Stimulated activated effector memory CD8-positive, alpha-beta T cell treated with anti-CD3 and anti-CD28 coated beads, Interleukin-12 subunit alpha, Interleukin-12 subunit beta, amount 100 ng/mL, for 72 hours (primary cell): ENCODE measurements around the gene ZNF256.

Experiments used
- ATAC-seq: fragments of 150-1000 bp; cut with Tn5 transposase; 2 replicates; pipeline ENCODE4 v1.10.0; 2021
- DNase-seq, 2 donors: peaks; one replicate each; pipeline ENCODE4 v3.0.0; 2021 to 2022; ENCODE audit warnings: low spot score in 2 of 2
- H3K27ac Mint-ChIP-seq: one replicate; pipeline ENCODE4 v1.8.0; 2022; ENCODE audit warnings: mild to moderate bottlenecking, mixed read lengths
- H3K36me3 Mint-ChIP-seq: one replicate; pipeline ENCODE4 v1.8.0; 2022; ENCODE audit warnings: mild to moderate bottlenecking, mixed read lengths
- H3K4me1 Mint-ChIP-seq: one replicate; pipeline ENCODE4 v1.8.0; 2022; ENCODE audit warnings: mixed read lengths
- H3K4me3 Mint-ChIP-seq: one replicate; pipeline ENCODE4 v1.8.0; 2022; ENCODE audit warnings: mild to moderate bottlenecking, mixed read lengths
- H3K9me3 Mint-ChIP-seq: one replicate; pipeline ENCODE4 v1.8.0; 2022; ENCODE audit warnings: mixed read lengths

The ZNF256 gene

GRCh38 chr19:57947419-57948134, at the start of gene ZNF256:
ZNF256 (minus strand) TSS chr19:57947706; CDS start chr19:57947474, 232 bp downstream.
- peak within 1 kb of the TSS; percentile 91 for H3K27ac Mint-ChIP-seq
- H3K9me3 Mint-ChIP-seq = peaks cover 20% of the 10 kb centered on the region
- H3K36me3 Mint-ChIP-seq = peaks cover 16% of the 10 kb centered on the region
- ATAC-seq = peak; percentile 95
- peak; percentile 67 to 93 for DNase-seq
- H3K4me1 Mint-ChIP-seq = peaks cover 12% of the 10 kb centered on the region
- peak within 1 kb of the TSS; percentile 86 for H3K4me3 Mint-ChIP-seq

GRCh38 chr19:57992841-57993240, 45.3 kb upstream of the ZNF256 start:
- no peak for DNase-seq
- no peak overlapping the region for H3K4me3 Mint-ChIP-seq
- peaks cover 16% of the 10 kb centered on the region for H3K36me3 Mint-ChIP-seq
- no peak overlapping the region for H3K27ac Mint-ChIP-seq
- H3K4me1 Mint-ChIP-seq = no peaks in the 10 kb centered on the region
- H3K9me3 Mint-ChIP-seq = peaks cover 20% of the 10 kb centered on the region
- no peak for ATAC-seq

- Mint-ChIP-seq H3K27ac (no peak overlapping the region), H3K4me1 (peaks cover 4% of the 10 kb centered on the region), H3K4me3 (no peak overlapping the region), H3K36me3 (peaks cover 38% of the 10 kb centered on the region), H3K9me3 (peaks cover 43% of the 10 kb centered on the region)
- ATAC-seq (no peak), DNase-seq (no peak)
Measured at GRCh38 chr19:57978586-57979289, 31.2 kb upstream of the ZNF256 start.

- ATAC-seq = no peak
- peaks cover under 1% of the 10 kb centered on the region for H3K36me3 Mint-ChIP-seq
Measured at GRCh38 chr19:57974434-57974833, 26.9 kb upstream of the ZNF256 start, which contains the start of gene C19orf18. C19orf18 (minus strand) TSS chr19:57974534; CDS start chr19:57974432, 102 bp downstream.

GRCh38 chr19:57964761-57965160, 17.3 kb upstream of the ZNF256 start:
- H3K27ac Mint-ChIP-seq = no peak overlapping the region
- DNase-seq (no peak), ATAC-seq (no peak)
- H3K4me3 Mint-ChIP-seq = no peak overlapping the region
- peaks cover 33% of the 10 kb centered on the region for H3K9me3 Mint-ChIP-seq
- H3K4me1 Mint-ChIP-seq = no peaks in the 10 kb centered on the region
- H3K36me3 Mint-ChIP-seq = no peaks in the 10 kb centered on the region

More at GRCh38 chr19:57974434-57974833, 26.9 kb upstream of the ZNF256 start, which contains the start of gene C19orf18:
- H3K4me1 Mint-ChIP-seq = peaks cover 4% of the 10 kb centered on the region
- DNase-seq = no peak
- no peak within 1 kb of the TSS for H3K4me3 Mint-ChIP-seq
- H3K9me3 Mint-ChIP-seq = peaks cover 37% of the 10 kb centered on the region
- no peak within 1 kb of the TSS for H3K27ac Mint-ChIP-seq

- H3K27ac Mint-ChIP-seq = no peak overlapping the region
- H3K4me3 Mint-ChIP-seq = no peak overlapping the region
Measured at GRCh38 chr19:57961785-57962184, 14.3 kb upstream of the ZNF256 start.

GRCh38 chr19:57954996-57955395, 7.5 kb upstream of the ZNF256 start:
- Mint-ChIP-seq H3K4me1 (no peaks in the 10 kb centered on the region), H3K4me3 (no peak overlapping the region), H3K9me3 (peaks cover 26% of the 10 kb centered on the region), H3K36me3 (no peaks in the 10 kb centered on the region), H3K27ac (no peak overlapping the region)
- no peak for ATAC-seq
- DNase-seq = no peak

More at GRCh38 chr19:57961785-57962184, 14.3 kb upstream of the ZNF256 start:
- Mint-ChIP-seq H3K4me1 (no peaks in the 10 kb centered on the region), H3K36me3 (no peaks in the 10 kb centered on the region), H3K9me3 (peaks cover 32% of the 10 kb centered on the region)
- DNase-seq = no peak
- ATAC-seq = no peak

- Mint-ChIP-seq H3K4me1 (peaks cover 12% of the 10 kb centered on the region), H3K36me3 (peaks cover 5% of the 10 kb centered on the region), H3K9me3 (peaks cover 20% of the 10 kb centered on the region), H3K27ac (no peak overlapping the region), H3K4me3 (no peak overlapping the region)
- no peak for ATAC-seq
- no peak for DNase-seq
Measured at GRCh38 chr19:57949702-57950101, 2.2 kb upstream of the ZNF256 start.

- Mint-ChIP-seq H3K9me3 (peaks cover 17% of the 10 kb centered on the region), H3K36me3 (peaks cover 5% of the 10 kb centered on the region), H3K27ac (no peak overlapping the region), H3K4me3 (no peak overlapping the region), H3K4me1 (peaks cover 12% of the 10 kb centered on the region)
- DNase-seq (no peak), ATAC-seq (no peak)
Measured at GRCh38 chr19:57949296-57949695, 1.8 kb upstream of the ZNF256 start.

- ATAC-seq (peak; percentile 2), DNase-seq (peak in 1 of 2 donors; percentile 3)
- Mint-ChIP-seq H3K27ac (peak overlapping the region; percentile 91), H3K4me3 (peak overlapping the region; percentile 86), H3K9me3 (peaks cover 25% of the 10 kb centered on the region), H3K4me1 (peaks cover 12% of the 10 kb centered on the region), H3K36me3 (peaks cover 21% of the 10 kb centered on the region)
Measured at GRCh38 chr19:57947088-57947418, 453 bp downstream of the ZNF256 start.

- Mint-ChIP-seq H3K36me3 (peaks cover 28% of the 10 kb centered on the region), H3K4me3 (peak overlapping the region; percentile 86), H3K27ac (peak overlapping the region; percentile 91), H3K4me1 (peaks cover 12% of the 10 kb centered on the region), H3K9me3 (peaks cover 33% of the 10 kb centered on the region)
- no peak for DNase-seq
- no peak for ATAC-seq
Measured at GRCh38 chr19:57946316-57946715, 1.2 kb downstream of the ZNF256 start.

- ATAC-seq = no peak
- Mint-ChIP-seq H3K4me3 (no peak overlapping the region), H3K4me1 (peaks cover 9% of the 10 kb centered on the region), H3K36me3 (peaks cover 36% of the 10 kb centered on the region), H3K9me3 (peaks cover 35% of the 10 kb centered on the region), H3K27ac (no peak overlapping the region)
- DNase-seq = no peak
Measured at GRCh38 chr19:57941593-57941992, 5.9 kb downstream of the ZNF256 start.

- peaks cover 24% of the 10 kb centered on the region for H3K9me3 Mint-ChIP-seq
- DNase-seq (no peak), ATAC-seq (no peak)
- peaks cover 16% of the 10 kb centered on the region for H3K36me3 Mint-ChIP-seq
- peak overlapping the region; percentile 76 for H3K4me3 Mint-ChIP-seq
- H3K4me1 Mint-ChIP-seq = peaks cover 8% of the 10 kb centered on the region
- no peak overlapping the region for H3K27ac Mint-ChIP-seq
Measured at GRCh38 chr19:57935731-57936130, 11.8 kb downstream of the ZNF256 start.

GRCh38 chr19:57934820-57935665, 12.5 kb downstream of the ZNF256 start, which contains the start of gene ZNF418:
ZNF418 (minus strand) TSS chr19:57935402; CDS start chr19:57933822, 1,580 bp downstream.
- peak within 1 kb of the TSS; percentile 76 for H3K4me3 Mint-ChIP-seq
- H3K36me3 Mint-ChIP-seq = peaks cover 16% of the 10 kb centered on the region
- DNase-seq (no peak), ATAC-seq (peak; percentile 79)
- peaks cover 8% of the 10 kb centered on the region for H3K4me1 Mint-ChIP-seq
- peak within 1 kb of the TSS; percentile 70 for H3K27ac Mint-ChIP-seq
- H3K9me3 Mint-ChIP-seq = peaks cover 24% of the 10 kb centered on the region

GRCh38 chr19:57927587-57927986, 19.9 kb downstream of the ZNF256 start:
- Mint-ChIP-seq H3K27ac (no peak overlapping the region), H3K36me3 (no peaks in the 10 kb centered on the region), H3K9me3 (peaks cover 20% of the 10 kb centered on the region), H3K4me3 (no peak overlapping the region), H3K4me1 (no peaks in the 10 kb centered on the region)
- no peak for ATAC-seq
- no peak for DNase-seq
